HG02759 (cell line): ENCODE results near the gene REELD1.

ENCODE experiments used
- ATAC-seq: cut with Tn5 transposase; IDR thresholded peaks from one replicate; pipeline ENCODE4 v1.9.1; 2021; ENCODE audit warnings: mild to moderate bottlenecking, moderate library complexity; ENCODE audit not compliant: unreplicated experiment

REELD1 gene

DNA sequence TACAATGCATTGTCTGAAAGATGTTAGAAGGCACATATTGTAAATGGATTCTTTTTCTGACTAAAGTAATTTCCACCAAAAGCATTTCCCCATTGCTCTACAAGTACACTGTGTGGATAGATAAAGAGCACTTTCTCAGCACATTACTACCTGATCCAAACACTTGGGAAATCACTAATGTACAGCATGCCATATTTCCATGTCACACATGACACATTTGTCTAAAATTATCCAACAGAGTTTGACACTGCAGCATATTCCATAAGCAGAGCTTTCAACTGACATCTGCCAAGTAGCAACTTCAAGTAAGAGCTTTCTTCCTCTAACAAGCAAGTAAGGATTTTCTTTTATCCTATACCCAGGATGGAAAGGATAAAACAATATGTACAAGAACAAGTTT lies 49.5 kb downstream of the REELD1 start:
- no peak for ATAC-seq

DNA sequence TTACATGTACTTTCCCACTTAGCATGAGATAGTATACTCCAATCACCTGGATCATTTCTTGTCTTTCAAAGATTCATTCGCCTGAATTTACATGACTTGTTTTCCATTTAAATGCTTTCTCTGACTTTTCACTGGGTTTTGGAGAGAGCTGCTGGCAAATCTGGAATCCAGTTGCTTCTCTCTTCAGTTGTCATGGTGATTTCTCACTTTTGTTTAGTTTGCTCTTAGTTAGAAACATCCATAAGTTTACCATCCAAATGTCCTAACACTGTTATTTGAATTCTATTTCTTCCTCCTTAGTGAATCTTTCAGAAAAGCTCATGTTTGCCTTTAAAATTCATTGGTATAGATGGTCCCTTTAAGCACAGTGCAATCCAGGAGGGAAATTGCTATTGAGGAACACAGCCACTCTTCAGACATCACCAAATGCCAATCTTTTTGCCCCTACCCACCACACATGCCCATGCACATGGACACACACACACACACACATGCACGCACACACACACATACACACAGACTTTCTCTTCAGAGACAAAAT lies 51.7 kb downstream of the REELD1 start:
- ATAC-seq, result no peak

DNA sequence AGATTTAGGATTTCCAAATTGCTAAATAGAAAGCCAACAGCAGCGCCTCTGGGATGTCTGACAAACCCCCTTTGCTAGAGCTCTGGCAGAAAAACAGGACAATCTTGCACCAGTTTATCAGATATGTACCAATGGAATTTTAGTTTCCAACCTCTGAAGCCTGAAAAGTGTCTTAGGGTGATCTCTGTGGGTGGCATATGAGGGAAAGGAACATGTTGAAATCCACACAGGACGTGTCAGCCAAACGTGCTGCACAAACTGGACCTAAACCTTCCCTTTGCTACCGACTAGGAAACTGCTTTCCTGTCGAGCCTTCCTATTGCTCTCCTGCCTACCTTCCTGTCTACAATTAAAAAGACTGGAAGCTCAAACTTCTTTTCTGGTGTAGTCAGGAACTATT lies 53.5 kb downstream of the REELD1 start:
- ATAC-seq, result no peak

DNA sequence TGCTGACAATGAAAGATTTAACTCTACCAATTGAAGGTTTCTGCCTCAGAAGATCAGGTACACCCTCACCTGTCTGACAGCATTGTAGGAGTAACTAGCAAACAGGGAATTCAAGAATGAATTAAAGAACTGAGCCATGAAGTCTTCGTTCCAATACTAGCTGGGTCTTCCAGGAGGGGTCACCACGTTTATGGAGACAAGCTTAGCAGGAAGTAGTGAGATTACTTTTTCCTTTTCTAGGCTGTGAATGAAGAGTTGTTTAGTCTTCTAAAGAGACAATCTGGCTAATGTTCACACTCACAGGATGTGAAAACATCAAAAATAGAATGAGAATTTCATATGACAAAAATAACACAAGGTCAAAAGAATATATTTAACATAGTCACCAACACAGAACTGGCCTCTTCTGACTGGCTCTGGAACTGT lies 54.9 kb downstream of the REELD1 start:
- peak; percentile 40 for ATAC-seq

DNA sequence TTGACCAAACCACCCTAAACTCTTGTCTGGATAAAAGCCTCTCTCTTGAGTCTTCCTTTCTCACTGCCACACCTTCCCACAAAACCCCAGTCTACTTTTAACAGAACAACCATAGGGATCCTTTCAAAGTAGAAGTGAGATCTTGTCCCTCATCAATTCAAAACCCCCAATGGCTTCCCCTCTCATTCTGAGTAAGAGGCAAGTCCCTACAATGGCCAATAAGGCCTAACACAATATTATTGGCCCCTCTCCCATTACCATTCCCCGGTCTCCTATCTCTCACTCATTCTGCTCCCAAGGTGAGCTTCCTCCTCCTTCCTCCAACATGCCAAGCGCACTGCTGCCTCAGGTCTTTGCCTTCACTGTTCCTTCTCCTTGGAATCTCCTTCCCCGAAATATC lies 57.1 kb downstream of the REELD1 start:
- peak; percentile 16 for ATAC-seq

DNA sequence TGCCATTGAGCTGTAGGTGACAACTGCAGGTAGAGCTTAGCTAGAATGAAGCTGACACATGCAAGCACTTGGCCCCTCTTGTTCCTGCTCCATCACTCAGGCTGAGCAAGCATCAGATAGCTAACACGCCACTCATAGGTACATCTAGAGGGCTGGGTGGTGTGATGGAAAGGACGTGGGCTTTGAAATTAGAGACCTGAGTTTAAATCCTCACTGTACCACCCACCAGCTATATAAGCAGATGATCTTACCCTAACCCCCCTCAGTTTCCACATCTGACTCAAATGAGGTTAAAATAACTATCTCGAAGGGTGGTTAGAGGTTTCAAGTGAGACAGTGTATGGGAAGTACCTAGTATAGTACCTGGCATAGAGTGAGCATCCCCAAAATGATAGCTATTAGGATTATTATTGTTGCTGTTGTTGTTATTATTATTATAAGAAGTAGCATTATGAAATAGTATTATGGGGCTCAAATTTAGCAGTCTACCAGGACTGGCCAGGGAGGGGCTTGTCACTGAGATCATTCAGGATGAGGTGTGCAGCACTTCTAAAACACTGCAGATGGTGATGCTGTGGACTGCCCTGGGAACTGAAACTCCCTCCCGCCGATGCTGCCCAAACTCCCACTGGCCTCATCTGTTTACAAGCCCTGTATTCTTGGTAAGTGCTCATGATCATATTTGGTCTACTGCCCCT lies 59.0 kb downstream of the REELD1 start:
- ATAC-seq, result peak; percentile 77

DNA sequence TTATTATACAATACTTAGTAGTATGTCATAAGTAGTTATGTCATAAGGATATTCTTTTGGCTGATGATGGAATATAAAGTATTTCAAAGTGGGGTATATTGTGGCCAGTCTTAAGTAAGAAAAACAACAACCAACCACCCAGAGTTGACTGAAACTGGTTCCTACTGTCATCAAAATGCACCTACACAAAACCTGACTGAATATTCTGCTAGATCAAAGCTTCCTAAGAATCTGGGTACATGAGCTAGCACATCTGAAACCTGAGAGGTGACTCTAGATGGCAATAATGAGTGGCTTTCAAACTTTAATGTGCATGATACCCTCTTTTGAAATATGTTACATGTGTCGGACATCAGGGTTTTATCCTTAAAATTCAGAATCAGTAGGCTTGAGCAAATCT lies 60.4 kb downstream of the REELD1 start:
- ATAC-seq, result no peak

DNA sequence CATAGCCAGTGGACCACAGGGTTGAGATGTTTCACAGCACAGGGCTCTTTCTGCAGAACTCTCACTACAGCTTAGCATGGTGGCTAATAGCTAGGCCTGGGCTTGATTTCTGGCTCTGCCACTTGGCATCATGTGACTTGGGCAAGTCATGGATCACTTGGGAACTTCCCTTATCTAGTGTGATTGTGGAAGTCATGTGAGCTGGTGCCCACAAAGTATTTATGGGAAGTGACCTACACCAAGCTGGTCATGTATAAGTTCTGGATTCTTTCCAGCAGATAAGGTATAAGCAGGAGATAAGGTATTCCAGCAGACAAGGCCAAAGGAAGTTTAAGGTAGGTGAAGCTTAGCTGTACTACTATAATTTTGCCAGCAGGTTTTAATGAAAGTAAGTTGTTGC lies 61.0 kb downstream of the REELD1 start:
- no peak for ATAC-seq

DNA sequence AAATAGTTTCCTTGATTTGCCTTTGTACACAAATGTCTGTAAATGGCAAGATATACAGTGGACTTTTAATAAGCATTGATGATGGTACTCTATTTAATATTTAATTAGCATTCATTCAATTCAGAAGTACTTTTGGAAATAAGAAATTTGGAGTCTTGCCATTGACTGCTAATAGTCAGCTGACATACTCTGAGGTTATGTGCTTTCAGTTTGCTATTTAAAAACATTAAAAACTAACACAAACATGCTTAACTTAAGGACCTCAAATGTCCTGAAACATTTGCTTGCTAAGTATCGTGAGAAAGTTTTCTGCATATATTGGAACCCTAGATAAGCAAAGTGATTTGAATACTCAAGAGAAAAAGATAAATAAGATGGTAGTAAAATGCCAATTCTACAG lies 64.6 kb downstream of the REELD1 start:
- no peak for ATAC-seq
